ENCODE data around the gene TBCCD1.
"Not testable (repeated sequence)": the region's sequence is repeated elsewhere in the genome, so short reads cannot be mapped to it uniquely, and the experiment has no call there.

TBCCD1 gene

DNA sequence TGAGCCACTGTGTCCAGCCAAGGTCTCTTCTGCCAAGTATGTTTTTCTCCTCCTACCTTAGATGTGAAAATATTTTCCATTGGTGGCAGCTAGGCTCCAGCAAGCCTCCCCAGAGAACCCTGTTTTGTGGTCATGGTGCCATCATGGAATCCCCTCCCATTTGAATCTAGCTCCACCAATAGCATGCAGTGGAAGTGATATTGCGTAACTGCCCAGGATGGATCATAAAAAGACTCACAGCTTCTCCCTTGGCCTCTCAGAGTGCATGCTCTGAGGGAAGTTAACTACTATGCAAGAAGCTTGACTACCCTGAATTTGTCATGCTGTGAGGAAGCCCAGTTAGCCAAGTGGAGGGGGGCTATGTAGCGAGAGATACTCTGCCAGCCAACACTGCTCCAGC is 50.5 kb downstream of the TBCCD1 start:
- DNase-seq (ENCODE audit: low read depth), result no peak

DNA sequence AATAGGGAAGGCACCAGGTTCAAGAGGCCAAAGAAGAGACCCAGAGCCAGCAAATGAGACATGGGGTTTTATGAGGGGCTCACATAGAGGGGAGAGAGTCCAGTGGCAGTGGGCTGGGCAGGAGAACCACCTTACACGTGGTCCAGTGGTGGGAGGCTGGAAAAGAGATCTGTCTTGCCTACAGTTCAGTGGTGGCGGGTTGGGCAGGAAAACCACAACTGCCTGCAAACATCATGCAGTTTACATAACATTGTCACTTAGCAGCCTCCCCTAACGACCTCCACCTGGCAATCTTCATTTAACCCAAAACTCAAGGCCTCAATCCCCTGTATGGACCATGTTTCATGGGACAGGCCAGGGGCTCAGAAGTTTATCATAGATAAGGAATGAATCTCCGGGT is 52.0 kb downstream of the TBCCD1 start:
- peak; percentile 13 for DNase-seq (ENCODE audit: low read depth)

GRCh38 chr3:186514296-186515002 is 52.7 kb downstream of the TBCCD1 start:
- no peak for DNase-seq (ENCODE audit: low read depth)

DNA sequence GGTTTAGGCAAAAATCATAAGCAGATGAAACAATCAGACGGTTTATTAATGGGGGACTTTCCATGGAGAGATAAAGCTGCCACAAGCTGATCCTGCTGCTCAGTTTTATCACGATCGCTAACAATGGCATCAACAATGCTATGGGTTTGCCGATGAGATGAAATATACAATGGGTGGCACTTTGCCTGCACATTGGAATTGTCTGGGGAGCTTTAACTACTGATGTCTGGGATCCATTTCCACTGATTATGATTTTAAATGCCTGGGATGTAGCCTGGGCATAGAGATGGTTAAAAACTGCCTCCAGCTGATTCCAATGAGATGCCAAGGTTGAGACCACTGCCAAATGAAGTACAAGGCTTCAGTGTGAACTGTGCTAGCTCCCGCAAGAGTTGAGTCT is 53.8 kb downstream of the TBCCD1 start:
- no peak for DNase-seq (ENCODE audit: low read depth)

DNA sequence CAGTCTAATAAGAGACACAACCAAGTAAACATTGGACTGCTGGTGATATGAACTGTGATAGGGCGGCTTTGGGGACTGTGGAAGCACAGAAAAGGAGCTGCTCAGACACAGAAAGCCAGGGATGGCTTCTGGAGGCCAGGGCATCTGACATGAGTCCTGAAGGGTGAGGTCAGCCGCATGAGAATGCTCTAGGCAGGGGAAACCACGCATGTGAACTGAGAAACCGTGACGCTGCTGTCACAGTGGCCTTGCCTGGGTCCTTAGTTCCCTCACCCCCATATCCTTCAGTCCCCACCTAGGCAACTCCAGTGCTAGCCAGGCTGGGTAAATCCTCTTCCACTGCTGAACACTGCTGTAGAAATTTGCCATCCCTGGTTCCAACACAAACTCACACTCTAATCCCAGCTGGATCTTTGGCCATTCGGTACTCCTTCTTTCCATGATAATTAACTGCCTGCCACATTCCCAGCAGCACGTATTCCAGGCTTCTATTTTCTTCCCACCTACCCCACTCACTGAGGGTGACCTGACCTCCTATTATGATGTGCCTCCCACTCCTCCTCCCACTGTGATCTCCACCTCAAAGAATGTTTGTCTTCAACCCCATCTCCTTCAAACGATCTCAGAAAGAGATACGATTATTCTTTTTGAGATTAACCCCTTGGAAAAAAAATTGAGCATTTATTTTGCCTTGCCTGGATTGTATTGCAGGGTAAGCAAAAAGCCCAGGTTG is 54.4 kb downstream of the TBCCD1 start:
- no peak for DNase-seq (ENCODE audit: low read depth)

GRCh38 chr3:186511702-186512101 is 55.4 kb downstream of the TBCCD1 start:
- DNase-seq (ENCODE audit: low read depth), result no peak

GRCh38 chr3:186511245-186511644 is 55.9 kb downstream of the TBCCD1 start:
- no peak for DNase-seq (ENCODE audit: low read depth)

- no peak for DNase-seq (ENCODE audit: low read depth)
Observed at GRCh38 chr3:186510374-186511079, 56.6 kb downstream of the TBCCD1 start.

GRCh38 chr3:186509423-186509822 is 57.7 kb downstream of the TBCCD1 start:
- DNase-seq (ENCODE audit: low read depth), result no peak

GRCh38 chr3:186506857-186507256 is 60.3 kb downstream of the TBCCD1 start:
- DNase-seq (ENCODE audit: low read depth), result no peak

DNA sequence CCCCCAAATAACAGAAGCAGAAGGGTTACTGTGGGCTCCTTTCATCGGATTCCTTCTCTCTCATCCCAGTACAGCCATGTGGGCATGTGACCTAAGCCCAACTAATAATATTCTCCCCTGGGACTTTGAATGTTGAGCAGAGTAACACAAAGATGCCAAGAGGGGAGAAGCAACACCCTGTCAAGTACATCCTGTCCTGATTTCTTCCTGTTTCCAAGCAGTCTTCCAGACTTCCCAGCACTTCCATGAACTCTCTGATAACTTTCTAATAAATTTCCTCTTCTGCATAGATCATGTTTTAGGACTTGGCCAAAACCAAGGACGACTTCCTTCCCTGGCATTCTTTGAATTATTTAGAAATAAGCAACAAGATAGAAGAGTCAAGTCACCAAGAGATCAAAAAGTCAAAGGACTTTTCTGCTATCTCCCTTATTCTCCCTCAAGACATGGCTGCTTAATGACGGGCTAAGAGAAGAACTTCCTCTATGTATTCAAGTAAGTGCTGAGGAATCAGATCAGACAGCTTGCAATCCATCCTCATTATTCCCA is 60.9 kb downstream of the TBCCD1 start:
- no peak for DNase-seq (ENCODE audit: low read depth)

GRCh38 chr3:186502966-186503712 is 64.0 kb downstream of the TBCCD1 start:
- DNase-seq (ENCODE audit: low read depth), result no peak

- DNase-seq (ENCODE audit: low read depth), result no peak
Observed at GRCh38 chr3:186502138-186502948, 64.8 kb downstream of the TBCCD1 start.

- not testable (repeated sequence) for DNase-seq (ENCODE audit: low read depth)
Observed at GRCh38 chr3:186499949-186500348, 67.2 kb downstream of the TBCCD1 start.

- DNase-seq (ENCODE audit: low read depth), result not testable (repeated sequence)
Observed at GRCh38 chr3:186498022-186498421, 69.1 kb downstream of the TBCCD1 start.

- DNase-seq (ENCODE audit: low read depth), result no peak
Observed at GRCh38 chr3:186497608-186498007, 69.5 kb downstream of the TBCCD1 start.

DNA sequence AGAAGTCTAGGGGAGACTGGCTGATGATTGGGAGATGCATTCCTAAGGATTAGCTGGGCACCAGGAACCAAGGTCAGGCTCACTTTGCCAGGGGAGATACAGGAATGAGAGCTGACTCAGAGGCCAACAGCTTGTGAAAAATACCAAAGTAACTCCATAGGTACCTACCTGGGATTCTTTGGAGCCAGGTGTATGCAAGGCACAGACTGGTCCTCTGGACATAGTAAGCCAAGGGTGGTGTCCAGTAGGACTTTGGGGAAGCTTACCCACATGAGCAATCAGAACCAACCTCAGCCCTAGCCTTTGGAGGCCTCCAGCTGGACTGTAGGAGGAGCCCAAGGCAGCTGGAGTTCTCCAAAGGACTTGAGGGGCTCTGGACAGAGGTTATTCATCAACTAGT is 70.5 kb downstream of the TBCCD1 start:
- no peak for DNase-seq (ENCODE audit: low read depth)
